ENCODE data around the gene SLC1A5.

Gene SLC1A5

GRCh38 chr19:46725036-46725820 is 63.2 kb downstream of the SLC1A5 start:
- DNase-seq (ENCODE audit: low read depth) = no peak
